GM18873 (cell line): ENCODE results near the gene TFAP2C.
"Not testable (repeated sequence)": the region's sequence is repeated elsewhere in the genome, so short reads cannot be mapped to it uniquely, and the experiment has no call there.

ENCODE experiments used
- ATAC-seq: cut with Tn5 transposase; IDR thresholded peaks from one replicate; pipeline ENCODE4 v1.9.1; 2021; ENCODE audit warnings: mild to moderate bottlenecking, moderate library complexity, moderate number of reproducible peaks; ENCODE audit not compliant: unreplicated experiment, low FRiP score

The TFAP2C gene

DNA sequence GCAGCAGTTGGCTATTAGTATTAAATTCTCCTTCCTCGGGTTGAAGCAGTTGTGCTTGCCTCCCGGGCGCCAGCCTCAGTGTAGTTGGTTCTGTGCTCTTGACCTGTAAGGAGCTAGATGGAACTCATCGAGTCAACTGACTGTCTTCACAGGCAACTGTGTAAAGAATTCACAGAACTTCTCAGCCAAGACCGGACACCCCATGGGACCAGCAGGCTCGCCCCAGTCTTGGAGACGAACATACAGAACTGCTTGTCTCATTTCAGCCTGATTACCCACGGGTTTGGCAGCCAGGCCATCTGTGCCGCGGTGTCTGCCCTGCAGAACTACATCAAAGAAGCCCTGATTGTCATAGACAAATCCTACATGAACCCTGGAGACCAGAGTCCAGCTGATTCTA lies 8.5 kb downstream of the TFAP2C start:
- ATAC-seq: no peak

DNA sequence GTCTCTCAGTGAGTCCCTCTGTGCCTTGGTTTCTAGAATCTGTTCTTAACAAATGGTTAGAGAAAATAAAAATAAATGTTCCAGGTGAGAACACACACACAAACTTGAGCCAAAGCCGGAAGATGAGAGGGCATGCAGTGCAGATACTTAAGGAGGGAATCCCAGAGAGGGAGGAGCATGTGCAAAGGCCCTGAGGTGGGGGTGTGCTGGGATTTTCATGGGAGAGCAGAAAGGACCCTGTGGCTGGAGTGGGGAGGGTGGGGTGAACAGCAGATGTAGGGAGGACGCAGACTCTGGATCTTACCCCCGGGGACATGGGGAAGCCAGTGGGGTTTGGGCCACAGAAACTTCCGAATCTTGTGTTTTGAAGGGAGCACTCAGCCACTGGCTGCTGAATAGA lies 17.5 kb downstream of the TFAP2C start:
- no peak for ATAC-seq

DNA sequence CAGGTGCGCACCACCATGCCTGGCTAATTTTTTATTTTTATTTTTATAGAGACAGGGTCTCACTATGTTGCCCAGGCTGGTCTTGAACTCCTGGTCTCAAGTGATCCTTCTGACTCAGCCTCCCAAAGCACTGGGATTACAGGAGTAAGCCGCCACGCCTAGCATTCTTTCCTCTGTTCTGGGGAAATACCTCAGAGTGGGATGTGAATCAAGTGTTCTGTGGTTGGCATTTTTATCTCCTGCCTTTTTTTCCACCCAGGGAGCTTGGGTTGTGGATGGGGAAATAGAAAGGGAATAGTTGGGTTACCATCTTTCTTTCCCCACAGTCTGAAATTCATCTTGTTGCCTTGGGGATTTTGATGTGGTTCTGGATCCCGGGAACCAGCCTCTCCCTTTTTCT lies 24.1 kb downstream of the TFAP2C start:
- no peak for ATAC-seq

DNA sequence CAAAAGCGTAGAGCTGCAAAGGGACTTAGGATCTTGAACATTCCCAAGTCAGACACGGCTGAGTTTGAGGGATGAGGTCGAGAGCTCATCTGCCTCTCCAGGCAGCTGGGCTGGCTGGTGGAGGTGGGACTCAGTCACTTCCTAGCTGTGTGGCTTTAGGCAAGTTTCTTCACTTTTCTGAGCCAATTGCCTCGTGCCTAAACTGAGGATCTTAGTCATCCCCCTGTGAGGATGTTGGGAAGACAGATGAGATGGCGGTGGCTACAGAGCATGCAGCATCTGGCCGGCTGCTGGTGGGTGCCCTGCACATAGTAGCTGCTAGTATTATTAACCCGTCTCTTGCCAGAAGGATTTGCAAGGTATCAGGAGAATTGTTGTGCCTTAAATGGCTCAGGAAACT lies 27.5 kb downstream of the TFAP2C start:
- no peak for ATAC-seq

DNA sequence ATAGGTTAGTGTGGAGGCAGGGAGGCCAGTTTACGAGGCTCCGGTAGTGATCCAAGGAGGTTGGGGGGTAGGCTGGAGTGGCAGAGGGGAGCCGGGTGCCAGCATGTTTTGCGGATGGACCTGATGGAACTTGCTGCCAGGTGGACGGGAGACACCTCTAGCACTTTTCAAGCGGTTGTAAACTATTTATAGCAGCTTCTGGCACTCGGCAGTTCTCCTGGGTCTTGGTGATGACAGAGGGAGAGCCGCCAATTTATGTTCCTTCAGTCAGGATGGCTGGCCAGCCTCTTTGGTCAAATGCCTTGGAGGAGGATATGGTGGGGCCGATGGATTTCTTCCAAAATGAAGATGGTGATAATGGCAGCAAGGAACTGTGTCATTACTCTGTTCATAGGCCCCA lies 28.8 kb downstream of the TFAP2C start:
- no peak for ATAC-seq

DNA sequence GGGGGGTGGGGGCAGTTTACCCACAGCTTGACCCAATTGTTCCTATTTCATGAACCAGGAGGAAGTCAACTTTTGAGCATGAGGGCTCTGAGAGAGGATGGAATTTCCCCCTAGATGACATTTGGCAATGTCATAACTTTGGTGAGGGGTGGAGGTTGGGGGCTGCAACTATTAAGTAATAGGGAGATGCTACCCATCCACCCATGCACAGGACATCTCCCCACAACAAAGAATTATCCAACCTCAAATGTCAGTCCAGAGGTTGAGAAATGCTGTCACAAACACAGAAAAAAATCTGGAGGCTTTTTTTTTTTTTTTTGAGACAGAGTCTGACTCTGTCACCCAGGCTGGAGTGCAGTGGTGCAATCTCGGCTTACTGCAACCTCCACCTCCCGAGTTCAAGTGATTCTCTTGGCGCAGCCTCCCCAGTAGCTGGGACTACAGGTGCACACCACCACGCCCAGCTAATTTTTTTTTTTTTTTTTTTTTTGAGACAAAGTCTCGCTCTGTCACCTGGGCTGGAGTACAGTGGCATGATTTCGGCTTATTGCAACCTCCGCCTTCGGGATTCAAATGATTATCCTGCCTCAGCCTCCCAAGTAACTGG lies 29.3 kb downstream of the TFAP2C start:
- not testable (repeated sequence) for ATAC-seq

DNA sequence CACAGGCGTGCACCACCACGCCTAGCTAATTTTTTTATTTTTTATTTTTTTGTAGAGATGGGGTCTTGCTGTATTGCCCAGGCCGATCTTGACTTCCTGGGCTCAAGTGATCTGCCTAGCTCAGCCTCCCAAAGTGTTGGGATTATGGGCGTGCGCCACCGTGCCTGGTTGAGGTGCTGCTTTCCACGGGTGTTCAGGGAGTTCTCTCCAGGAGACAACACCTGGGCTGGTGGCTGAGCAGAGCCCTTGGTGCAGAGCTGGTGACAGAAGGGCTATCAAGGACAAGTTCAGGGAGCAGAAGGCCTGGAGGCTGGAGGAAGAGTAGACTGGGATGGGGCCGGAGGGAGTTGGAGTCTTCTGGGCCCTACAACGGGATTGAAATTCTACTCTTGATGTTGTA lies 34.6 kb downstream of the TFAP2C start:
- no peak for ATAC-seq

DNA sequence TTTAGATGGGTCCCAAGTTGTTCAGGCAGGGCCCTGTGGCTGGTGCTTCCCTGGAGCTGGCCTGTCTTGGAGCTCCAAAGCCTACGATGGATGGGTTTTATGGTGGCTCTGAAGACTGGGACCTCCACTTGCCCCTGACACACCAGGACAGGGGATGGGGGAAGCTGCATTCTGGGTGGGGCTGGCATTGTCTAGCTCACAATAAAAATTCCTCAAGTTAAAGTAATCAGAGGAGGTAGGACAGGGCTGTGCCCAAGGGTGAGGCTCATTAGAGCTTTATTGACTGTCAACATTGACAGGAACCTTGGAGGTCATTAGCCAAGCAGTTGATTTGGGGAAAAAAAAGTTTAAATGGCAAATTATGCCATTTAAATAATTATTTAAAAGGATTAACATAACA lies 35.7 kb downstream of the TFAP2C start:
- ATAC-seq: no peak

DNA sequence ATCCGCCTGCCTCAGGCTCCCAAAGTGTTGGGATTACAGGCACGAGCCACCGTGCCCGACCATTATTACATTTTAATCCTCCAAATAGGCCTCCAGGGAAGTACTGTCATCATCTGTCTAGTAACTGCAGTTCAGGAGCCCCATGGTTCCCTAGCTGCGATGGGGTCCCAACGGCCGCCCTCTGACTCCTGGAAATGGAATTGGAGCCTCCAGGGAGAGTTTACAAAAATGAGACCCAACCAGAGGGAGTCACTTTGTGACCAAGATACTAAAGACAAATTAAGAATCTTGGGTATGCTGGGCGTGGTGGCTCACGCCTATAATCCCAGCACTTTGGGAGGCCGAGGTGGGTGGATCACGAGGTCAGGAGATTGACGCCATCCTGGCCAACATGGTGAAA lies 36.7 kb downstream of the TFAP2C start:
- ATAC-seq: no peak

DNA sequence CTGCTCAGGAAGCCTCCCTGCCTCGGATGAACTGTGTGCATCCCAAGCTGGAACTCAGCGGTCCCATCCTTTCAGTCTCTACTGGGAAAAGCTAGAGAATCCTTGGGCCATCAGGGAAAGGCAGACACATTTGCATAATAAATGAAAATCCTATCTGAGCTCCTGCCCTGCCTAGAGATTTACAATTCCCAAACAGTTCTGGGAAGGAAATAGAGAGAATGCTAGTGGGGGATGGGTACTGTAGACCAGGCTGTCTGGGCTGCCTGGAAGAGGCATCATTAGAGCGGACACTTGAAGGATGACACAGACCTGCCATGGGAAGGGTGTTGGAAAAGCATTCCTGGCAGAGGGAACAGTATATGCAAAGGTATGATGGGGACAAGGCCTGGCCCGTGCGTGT lies 44.3 kb downstream of the TFAP2C start:
- no peak for ATAC-seq

DNA sequence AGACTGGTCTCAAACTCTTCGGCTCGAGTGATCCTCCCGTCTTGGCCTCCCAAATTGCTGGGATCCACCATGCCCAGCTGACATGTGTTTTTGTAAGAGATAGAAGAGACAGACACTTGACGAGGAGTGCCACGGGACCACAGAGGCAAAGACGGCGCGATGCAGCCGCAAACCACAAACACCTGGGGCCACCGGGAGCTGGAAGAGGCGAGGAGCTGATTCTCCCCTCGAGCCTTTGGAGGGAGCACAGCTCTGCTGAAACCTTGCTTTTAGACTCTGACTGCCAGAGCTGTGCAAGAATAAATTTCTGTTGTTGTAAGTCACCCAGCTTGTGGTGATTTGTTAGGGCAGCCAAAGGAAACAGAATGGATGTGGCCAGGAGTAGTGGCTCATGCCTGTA lies 46.9 kb downstream of the TFAP2C start:
- no peak for ATAC-seq

DNA sequence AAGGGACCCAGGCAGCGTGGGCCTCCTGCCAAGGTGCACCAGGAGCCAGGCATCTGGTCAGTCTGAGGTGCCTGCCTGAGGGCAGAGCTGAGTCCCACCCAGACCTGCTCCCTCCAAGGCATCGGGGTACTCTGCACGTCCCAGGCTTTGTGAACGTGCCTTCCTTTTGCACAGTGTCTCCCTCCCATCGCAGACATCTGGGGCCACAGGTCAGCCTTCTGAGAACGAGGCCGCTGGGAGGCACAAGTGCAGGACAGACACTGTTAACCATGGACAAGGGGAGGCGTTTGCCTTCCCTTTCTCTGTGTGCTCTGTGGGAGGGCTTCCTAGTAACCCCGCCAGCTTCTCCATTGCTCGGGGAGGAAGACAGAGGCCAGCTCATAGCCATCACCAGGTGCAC lies 47.6 kb downstream of the TFAP2C start:
- no peak for ATAC-seq

DNA sequence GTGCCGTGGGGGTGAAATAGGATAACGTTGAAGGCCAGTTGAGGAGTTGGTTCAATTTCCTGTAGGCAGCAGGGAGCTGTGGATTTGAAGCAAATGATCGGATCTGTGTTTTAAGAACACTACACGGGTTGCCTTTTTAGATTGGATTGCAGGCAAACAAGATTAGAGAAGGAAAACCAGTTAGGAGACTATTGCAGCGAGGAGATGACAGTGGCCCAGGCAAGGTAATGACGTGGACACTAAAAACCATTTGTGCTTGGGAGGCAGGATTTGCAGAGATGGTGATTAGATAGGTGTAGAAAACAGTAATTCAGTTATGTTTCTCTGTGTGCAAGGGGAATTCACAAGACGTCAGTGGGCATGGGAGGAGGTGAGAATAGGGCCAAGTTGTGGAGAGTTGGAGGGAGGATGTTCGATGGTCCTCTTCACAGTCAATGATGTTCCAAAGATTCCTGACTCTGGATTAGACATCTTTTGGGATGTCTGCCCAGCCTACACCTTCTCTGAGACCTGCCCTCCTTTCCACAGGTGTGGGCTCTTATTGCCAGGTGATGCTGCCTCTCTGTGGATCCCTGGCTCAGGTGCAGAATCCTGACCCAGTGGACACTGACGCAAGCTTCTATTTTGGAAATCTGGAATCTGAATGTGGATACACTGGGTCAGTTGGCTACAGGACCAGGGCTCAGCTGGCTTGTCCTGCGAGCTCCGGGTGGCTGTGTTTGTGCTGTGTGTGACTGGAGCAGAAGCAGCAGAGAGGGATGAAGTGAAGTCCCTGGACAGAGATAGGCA lies 54.2 kb downstream of the TFAP2C start:
- no peak for ATAC-seq

DNA sequence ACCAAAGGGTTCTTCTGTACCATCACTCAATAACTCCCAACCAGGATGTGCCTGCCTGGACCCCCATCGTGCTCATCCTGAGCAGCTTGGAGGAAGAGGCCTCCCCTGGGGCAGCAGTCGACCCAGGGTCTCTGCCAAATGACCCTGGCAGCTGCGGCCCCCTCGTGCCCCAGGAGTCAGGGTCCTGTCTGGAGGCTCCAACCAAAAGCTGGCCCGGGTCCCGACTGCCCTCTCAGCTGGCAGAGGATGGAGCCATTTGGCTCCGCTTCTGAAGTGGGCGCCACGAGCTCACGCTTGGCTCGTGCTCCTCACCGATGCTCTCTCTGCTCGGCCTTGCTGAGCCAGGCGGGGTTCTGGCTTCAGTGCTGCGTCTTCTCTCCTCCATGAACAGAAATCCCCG lies 56.8 kb downstream of the TFAP2C start:
- ATAC-seq: no peak

DNA sequence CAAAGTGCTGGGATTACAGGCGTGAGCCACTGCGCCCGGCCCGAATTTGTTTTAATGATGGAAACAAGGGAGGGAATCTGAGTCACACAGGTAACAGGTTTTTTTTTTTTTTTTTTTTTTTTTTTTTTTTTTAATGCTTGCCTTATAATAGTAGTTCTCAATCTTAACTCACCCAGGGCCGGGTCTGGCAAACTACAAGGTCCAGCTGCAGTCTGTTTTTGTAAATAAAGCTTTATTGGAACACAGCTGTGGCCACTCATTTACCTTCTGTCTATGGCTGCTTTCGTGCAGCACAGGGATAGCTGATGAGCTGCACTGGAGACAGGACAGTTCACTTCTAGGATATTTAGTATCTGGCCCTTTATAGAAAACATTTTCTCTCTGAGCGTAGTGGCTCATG lies 58.0 kb downstream of the TFAP2C start:
- no peak for ATAC-seq

DNA sequence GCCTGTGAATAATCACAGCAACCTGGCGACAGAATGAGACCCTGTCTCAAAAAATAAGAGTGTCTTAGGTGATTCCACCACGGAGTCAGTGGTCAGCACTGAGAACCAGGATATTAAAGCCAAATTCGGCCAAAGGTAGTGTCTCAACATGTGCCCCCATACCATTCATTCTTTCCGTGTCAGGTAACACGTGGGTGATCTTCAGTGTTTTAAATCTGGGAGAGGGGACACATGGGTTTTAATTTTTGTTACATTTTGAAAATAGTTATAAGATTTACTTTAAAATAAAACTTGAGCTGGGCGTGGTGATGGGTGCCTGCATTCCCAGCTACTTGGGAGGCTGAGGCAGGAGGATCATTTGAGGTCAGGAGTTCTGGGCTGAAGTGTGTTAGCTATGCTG lies 59.0 kb downstream of the TFAP2C start:
- ATAC-seq: no peak
